Right hindlimb (tissue), 1 donor: ENCODE results near the gene CSF3.
"Not testable (repeated sequence)": the region's sequence is repeated elsewhere in the genome, so short reads cannot be mapped to it uniquely, and the experiment has no call there.

Source experiments
- DNase-seq: peaks from one replicate; pipeline ENCODE4 v3.0.0-alpha.2; 2018

Gene CSF3

GRCh38 chr17:39999067-39999466, 16.2 kb upstream of the CSF3 start:
- no peak for DNase-seq

- DNase-seq = no peak
Observed at GRCh38 chr17:40000161-40000560, 15.1 kb upstream of the CSF3 start.

GRCh38 chr17:40001335-40001734, 13.9 kb upstream of the CSF3 start:
- DNase-seq = not testable (repeated sequence)

- no peak for DNase-seq
Observed at GRCh38 chr17:40004072-40004471, 11.2 kb upstream of the CSF3 start.

- DNase-seq = no peak
Observed at GRCh38 chr17:40004712-40005111, 10.5 kb upstream of the CSF3 start.

- no peak for DNase-seq
Observed at GRCh38 chr17:40005520-40005919, 9.7 kb upstream of the CSF3 start.

- not testable (repeated sequence) for DNase-seq
Observed at GRCh38 chr17:40010946-40011500, 4.2 kb upstream of the CSF3 start.

- DNase-seq = not testable (repeated sequence)
Observed at GRCh38 chr17:40012017-40012647, 3.1 kb upstream of the CSF3 start.

GRCh38 chr17:40014375-40014980, 762 bp upstream of the CSF3 start:
- no peak for DNase-seq

GRCh38 chr17:40015998-40016985, 1.1 kb downstream of the CSF3 start:
- DNase-seq = no peak

GRCh38 chr17:40017422-40018080, 2.3 kb downstream of the CSF3 start:
- DNase-seq = no peak

GRCh38 chr17:40018211-40019121, 3.2 kb downstream of the CSF3 start:
- DNase-seq = peak; percentile 87

- no peak for DNase-seq
Observed at GRCh38 chr17:40019140-40019991, 4.1 kb downstream of the CSF3 start.

- DNase-seq = no peak
Observed at GRCh38 chr17:40020146-40020545, 4.9 kb downstream of the CSF3 start.

- DNase-seq = peak; percentile 62
Observed at GRCh38 chr17:40021451-40021971, 6.3 kb downstream of the CSF3 start.

- no peak for DNase-seq
Observed at GRCh38 chr17:40022497-40022896, 7.3 kb downstream of the CSF3 start.

- DNase-seq = no peak
Observed at GRCh38 chr17:40022961-40023541, 7.8 kb downstream of the CSF3 start.

GRCh38 chr17:40023590-40024292, 8.5 kb downstream of the CSF3 start:
- DNase-seq = no peak

GRCh38 chr17:40024901-40025300, 9.7 kb downstream of the CSF3 start:
- DNase-seq = no peak
